Cardiac atrium fibroblast (primary cell): ENCODE data around the gene DNA2. TPM values are rescaled to one million over a fixed set of nuclear protein-coding genes. Genes with fewer than 3 reads are reported as not detected.

Experiments
- total RNA-seq: library from RNA; depleted of rRNA; stranded (reverse); fragments of >200 nt; gene quantifications from 2 replicates; pipeline ENCODE4 v1.2.3, GENCODE V29; 2015

The DNA2 gene, protein sequence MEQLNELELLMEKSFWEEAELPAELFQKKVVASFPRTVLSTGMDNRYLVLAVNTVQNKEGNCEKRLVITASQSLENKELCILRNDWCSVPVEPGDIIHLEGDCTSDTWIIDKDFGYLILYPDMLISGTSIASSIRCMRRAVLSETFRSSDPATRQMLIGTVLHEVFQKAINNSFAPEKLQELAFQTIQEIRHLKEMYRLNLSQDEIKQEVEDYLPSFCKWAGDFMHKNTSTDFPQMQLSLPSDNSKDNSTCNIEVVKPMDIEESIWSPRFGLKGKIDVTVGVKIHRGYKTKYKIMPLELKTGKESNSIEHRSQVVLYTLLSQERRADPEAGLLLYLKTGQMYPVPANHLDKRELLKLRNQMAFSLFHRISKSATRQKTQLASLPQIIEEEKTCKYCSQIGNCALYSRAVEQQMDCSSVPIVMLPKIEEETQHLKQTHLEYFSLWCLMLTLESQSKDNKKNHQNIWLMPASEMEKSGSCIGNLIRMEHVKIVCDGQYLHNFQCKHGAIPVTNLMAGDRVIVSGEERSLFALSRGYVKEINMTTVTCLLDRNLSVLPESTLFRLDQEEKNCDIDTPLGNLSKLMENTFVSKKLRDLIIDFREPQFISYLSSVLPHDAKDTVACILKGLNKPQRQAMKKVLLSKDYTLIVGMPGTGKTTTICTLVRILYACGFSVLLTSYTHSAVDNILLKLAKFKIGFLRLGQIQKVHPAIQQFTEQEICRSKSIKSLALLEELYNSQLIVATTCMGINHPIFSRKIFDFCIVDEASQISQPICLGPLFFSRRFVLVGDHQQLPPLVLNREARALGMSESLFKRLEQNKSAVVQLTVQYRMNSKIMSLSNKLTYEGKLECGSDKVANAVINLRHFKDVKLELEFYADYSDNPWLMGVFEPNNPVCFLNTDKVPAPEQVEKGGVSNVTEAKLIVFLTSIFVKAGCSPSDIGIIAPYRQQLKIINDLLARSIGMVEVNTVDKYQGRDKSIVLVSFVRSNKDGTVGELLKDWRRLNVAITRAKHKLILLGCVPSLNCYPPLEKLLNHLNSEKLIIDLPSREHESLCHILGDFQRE
- total RNA-seq, result 1.3 and 7.1 TPM in 2 replicates

DNA sequence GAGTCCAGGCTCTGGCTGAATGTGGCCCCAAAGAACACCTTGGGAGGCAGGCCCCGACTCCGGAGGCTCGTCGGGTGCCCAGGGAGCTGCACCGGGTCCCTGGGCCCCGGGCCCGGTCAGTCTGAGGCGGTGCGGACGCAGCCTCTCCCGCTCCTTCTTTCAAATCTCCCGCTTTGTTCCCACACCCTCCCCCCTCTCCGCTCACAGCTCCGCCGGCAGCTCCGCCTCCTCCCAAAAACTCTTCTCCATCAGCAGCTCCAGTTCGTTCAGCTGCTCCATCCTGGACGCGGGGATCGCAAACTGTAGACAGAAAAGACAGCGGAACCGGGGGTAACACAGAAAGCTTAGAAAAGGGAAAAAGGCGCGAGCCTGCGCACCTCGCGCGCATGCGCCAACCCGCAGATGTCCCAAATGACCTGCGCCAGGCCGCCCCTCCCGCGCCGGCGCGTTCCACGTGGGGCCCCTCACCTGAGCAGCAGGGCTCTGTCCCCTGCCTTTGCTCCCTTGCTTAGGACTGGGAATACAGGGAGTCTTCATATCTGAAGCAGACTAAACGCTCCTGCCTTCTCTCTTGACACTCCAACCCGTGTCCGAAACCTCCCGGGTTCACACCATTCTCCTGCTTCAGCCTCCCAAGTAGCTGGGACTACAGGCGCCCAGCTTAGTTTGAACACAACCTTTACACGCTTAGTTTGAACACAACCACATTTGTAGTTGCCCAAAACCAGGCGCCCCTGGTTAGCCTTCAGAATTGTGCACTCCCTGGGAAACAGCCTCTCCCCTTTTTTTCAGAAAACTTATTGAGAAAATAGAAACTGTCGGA lies at the start of gene DNA2:
Gene DNA2, minus strand, starts transcription at position 388 of the 823 bp plus-strand sequence. Its CDS starts 109 bp downstream, at position 279.

DNA sequence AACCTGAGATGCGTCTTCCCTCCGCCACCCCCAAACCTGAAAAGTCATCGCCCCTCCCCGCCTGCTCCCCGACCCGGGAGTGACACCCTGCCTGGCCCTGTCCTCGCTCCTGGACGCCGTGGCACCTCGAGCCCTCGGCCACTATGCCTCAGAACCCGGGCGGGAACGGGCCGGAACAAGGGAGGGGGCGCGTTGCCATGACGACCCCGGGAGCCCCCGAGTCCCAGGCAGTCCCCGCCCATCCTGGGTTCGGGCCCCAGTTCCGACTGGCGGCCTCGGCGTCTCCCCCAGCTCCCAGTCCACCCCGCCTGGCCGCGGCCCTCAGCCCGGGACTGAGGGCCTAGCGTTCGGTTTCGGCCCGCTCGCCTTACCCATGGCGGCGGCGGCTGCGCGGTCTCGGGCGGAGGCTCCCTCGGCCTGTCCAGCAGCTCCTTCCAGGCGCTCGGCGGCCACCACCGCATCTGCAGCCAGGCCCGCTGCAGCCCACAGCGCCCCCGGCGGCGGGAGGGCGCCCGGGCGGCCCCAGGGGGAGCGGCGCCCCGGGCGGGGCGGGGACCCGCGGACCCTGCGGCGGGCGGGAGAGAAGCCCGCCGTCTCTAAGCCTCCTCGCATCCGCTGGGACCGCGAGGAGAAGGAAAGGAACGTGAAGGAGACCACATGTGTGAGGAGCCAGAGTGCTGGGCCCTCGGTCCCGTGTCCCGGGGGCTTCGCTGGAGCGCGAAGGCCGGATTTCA lies 64.8 kb downstream of the DNA2 start, which contains the start of gene RUFY2:
Gene RUFY2, minus strand, starts transcription at position 463 of the 734 bp plus-strand sequence. Its CDS starts 88 bp downstream, at position 375.

Other genes starting within 250 kb of the DNA2 start
- gene ATOH7, start 239.9 kb downstream of the DNA2 start, total RNA-seq, result not detected in 2 replicates
- 7.1 and 16.2 TPM in 2 replicates for gene HNRNPH3, start 139.9 kb downstream of the DNA2 start, total RNA-seq
- 5.5 and 7.8 TPM in 2 replicates for gene PBLD, start 139.0 kb downstream of the DNA2 start, total RNA-seq
- 7.4 and 12.5 TPM in 2 replicates for gene RUFY2, start 64.7 kb downstream of the DNA2 start, total RNA-seq
- 5.0 and 5.4 TPM in 2 replicates for gene SLC25A16, start 55.5 kb upstream of the DNA2 start, total RNA-seq
- gene TET1, start 88.4 kb upstream of the DNA2 start, total RNA-seq, result 2.6 and 4.9 TPM in 2 replicates
- 20.0 and 34.5 TPM in 2 replicates for gene CCAR1, start 249.3 kb upstream of the DNA2 start, total RNA-seq